Measurements from ENCODE around the gene ZNF730.
"Not testable (repeated sequence)": the region's sequence is repeated elsewhere in the genome, so short reads cannot be mapped to it uniquely, and the experiment has no call there.

Gene ZNF730

DNA sequence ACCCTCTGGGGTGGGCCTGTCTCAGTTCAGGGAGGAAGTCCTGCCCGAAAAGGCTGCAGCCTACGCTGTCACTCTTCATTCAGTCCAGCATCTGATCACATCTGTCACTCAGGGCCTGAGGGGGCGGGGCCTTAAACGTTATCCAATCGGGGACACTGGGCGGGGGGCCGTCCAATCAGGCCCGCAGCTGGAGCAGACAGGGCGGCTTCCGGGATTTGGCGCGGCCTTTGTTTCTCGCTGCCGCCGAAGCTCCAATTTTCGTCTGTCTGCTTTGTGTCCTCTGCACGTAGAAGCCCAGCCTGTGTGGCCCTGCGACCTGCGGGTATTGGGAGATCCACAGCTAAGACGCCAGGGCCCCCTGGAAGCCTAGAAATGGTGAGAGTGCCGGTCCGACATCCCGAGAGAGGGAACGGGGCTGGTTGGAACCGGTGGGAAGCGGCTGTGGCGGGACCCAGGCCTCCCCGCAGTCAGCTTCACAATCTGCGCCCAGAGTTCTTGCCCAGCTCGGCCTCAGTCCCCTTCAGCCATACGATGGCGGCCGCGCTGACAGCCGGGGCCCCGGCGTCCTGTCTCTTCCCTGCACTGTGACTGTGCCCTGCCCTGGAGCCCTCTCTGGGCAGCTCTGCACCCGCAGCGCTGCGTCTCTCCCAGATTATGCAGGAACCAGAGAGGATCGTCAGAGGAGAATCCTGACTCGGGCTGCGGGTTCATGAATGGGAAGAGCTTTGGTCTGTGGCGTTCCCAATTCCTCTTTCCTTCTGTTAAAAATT, at the start of gene ZNF730:
ZNF730 (plus strand) TSS at position 224 of the 770 bp plus-strand sequence; CDS start at position 373, 149 bp downstream.
- peak; percentile 70 for DNase-seq (ENCODE audit: low read depth)

GRCh38 chr19:23070353-23071146, 46.3 kb upstream of the ZNF730 start:
- no peak for DNase-seq (ENCODE audit: low read depth)

GRCh38 chr19:23071147-23071511, 45.7 kb upstream of the ZNF730 start:
- no peak for DNase-seq (ENCODE audit: low read depth)

DNA sequence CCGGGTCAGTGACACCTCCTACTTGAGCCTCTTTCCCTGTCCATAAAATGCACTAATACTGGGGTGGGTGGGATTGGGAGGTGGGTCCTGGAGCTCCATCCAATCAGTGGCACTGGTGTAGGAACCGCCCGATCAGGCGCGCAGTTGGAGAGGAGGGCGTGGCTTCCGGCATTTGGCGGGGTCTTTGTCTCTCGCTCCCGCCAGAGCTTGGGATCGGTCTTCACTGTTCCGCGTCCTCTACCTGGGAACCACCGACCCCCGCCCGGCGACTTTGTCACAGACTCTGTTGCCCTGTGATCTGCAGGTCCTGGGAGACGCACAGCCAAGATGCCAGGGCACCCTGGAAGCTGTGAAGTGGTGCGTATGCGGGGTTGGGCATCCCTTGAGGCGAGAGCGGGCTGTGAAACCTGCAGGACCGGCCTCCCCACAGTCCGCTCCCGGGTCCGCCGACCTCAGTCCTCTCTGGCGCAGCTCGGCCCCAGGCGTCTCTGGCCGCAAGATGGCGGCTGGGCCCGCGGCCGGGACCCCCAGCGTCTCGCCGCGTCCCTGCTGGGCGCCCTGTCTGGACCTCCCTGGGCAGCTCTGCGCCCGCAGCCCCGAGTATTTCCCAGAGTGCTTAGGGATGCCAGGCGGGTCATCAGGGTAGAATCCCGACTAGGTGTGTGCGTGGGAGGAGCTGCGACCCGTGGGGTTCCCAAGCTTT, 41.6 kb upstream of the ZNF730 start:
- peak; percentile 13 for DNase-seq (ENCODE audit: low read depth)

- DNase-seq (ENCODE audit: low read depth) = not testable (repeated sequence)
These were observed 39.0 kb upstream of the ZNF730 start for GRCh38 chr19:23077776-23078175.

GRCh38 chr19:23093832-23094231, 23.0 kb upstream of the ZNF730 start:
- no peak for DNase-seq (ENCODE audit: low read depth)

- DNase-seq (ENCODE audit: low read depth) = no peak
These were observed 21.4 kb upstream of the ZNF730 start for GRCh38 chr19:23095418-23095817.

GRCh38 chr19:23098286-23098685, 18.5 kb upstream of the ZNF730 start:
- no peak for DNase-seq (ENCODE audit: low read depth)

DNA sequence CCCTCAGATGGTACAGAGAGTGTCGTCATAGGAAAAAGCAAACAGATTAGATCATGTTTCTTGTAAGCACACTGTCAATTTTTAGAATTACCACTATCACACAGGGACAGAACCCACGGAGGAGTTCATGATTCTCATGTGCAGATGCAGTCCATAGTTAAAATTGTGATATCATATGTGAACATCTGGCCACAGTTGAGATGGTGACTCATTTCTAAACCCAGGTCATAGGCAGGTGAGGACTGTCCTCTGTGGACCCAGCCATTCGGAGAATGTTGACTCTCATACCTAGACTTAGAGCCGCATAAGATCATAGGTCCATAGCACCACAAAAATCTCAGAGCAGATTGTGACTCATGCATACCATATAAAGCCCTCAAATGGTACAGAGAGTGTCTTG, 17.8 kb upstream of the ZNF730 start:
- DNase-seq (ENCODE audit: low read depth) = no peak

- DNase-seq (ENCODE audit: low read depth) = no peak
These were observed 16.9 kb upstream of the ZNF730 start for GRCh38 chr19:23099966-23100365.

DNA sequence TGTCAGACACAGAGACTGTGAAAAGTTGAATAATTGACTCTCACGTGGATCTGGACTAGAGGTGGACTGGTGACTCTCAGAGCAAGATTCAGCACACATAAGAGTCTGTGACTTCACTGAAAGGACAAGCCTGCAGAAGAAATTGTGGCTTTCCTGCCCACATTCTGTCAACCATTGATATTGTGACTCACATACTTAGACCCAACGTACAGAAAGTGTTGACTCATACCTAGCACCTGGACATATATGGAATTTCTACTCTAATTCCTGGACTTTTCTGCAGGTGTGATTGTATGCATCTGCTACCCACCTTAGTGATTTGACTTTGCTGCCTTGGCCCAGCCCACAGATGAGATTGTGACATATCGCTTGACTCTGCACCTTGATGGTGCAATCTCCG, 15.6 kb upstream of the ZNF730 start:
- DNase-seq (ENCODE audit: low read depth) = no peak

DNA sequence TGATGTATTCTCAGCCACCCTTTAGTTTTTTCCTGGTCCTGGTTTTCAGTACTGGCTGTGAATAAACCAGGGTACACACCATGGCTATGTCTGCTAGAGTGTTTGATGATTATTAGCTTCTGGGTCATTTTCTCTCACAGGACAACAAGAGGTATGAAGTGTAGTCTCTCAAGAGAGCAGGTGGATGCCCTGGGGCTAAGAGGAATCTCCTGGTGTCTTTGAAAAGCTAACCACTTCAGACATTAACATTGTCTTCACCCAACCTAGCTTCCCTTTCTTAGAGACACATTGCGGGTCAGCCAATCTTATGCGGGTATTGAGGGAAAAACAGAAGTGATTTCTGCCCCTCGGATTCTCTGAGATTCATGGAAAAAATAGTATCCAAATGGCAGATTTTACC, 1.6 kb downstream of the ZNF730 start:
- no peak for DNase-seq (ENCODE audit: low read depth)

- DNase-seq (ENCODE audit: low read depth) = not testable (repeated sequence)
These were observed 17.4 kb downstream of the ZNF730 start for GRCh38 chr19:23134211-23134610.

DNA sequence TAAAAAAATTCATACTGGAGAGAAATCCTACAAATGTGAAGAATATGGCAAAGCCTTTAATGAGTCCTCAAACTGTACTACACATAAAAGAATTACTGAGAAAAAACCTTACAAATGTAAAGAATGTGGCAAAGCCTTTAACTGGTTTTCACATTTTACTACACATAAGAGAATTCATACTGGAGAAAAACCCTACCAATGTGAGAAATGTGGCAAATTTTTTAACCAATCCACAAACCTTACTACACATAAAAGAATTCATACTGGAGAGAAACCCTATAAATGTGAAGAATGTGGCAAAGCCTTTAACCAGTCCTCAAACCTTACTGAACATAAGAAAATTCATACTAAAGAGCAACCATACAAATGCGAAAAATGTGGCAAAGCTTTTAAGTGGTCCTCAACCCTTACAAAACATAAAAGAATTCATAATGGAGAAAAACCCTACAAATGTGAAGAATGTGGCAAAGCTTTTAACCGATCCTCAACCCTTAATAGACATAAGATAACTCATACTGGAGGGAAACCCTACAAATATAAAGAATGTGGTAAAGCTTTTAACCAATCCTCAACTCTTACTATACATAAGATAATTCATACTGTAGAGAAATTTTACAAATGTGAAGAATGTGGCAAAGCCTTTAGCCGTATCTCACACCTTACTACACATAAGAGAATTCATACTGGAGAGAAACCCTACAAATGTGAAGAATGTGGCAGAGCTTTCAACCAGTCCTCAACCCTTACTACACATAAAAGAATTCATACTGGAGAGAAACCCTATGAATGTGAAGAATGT, 29.0 kb downstream of the ZNF730 start:
- no peak for DNase-seq (ENCODE audit: low read depth)

GRCh38 chr19:23160766-23161165, 43.9 kb downstream of the ZNF730 start:
- DNase-seq (ENCODE audit: low read depth) = no peak

- DNase-seq (ENCODE audit: low read depth) = not testable (repeated sequence)
These were observed 51.5 kb downstream of the ZNF730 start for GRCh38 chr19:23168286-23168685.

- no peak for DNase-seq (ENCODE audit: low read depth)
These were observed 66.4 kb downstream of the ZNF730 start for GRCh38 chr19:23183251-23183650.

- DNase-seq (ENCODE audit: low read depth) = no peak
These were observed 73.5 kb downstream of the ZNF730 start for GRCh38 chr19:23190341-23190740.

All from stromal cell of bone marrow (primary cell).